HG02970 (cell line): Measurements from ENCODE around the gene OVOL2.
"Not testable (repeated sequence)": the region's sequence is repeated elsewhere in the genome, so short reads cannot be mapped to it uniquely, and the experiment has no call there.

Source experiments
- ATAC-seq: cut with Tn5 transposase; IDR thresholded peaks from one replicate; pipeline ENCODE4 v1.9.1; 2021; ENCODE audit warnings: mild to moderate bottlenecking, moderate library complexity, moderate number of reproducible peaks; ENCODE audit not compliant: unreplicated experiment, low FRiP score

OVOL2 gene

DNA sequence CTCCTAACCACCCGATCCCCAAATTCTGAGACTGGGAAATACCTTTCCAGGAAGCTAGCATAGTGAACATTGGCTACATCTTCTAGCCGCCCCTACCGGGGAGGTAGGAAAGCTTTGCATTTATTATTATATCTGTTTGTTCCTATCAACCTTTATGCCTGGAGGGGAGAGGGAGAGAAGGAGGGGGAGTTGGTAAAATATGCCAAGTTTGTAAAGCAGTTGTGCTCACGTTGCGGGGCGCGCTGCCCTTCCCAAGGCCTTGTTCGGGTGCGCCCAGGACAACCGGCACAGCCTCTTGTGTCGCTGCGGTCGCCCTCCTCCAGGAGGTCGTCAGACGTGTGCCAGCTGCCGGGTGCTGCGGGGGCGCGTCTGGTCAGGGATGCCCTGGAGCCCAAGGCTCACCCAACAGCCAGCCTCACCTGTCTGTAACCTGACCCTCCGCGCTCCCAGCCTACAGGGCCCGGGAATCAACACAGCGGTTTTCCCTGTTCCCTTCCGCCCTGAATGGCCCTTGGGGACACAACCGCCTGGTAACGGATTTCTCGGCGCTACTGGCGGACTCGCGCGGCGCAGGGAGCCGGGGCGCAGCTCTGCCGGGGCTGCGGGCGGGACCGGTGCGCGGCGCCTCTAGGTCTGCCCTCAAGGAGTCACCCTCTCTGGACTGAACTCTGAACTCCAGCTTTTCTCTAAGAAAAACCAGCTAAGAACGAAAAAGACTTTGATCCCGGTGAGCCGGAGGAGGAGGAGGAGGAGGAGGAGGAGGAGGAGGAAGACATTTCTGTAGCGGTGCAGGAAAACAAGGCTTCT, 1.1 kb upstream of the OVOL2 start:
- no peak for ATAC-seq

DNA sequence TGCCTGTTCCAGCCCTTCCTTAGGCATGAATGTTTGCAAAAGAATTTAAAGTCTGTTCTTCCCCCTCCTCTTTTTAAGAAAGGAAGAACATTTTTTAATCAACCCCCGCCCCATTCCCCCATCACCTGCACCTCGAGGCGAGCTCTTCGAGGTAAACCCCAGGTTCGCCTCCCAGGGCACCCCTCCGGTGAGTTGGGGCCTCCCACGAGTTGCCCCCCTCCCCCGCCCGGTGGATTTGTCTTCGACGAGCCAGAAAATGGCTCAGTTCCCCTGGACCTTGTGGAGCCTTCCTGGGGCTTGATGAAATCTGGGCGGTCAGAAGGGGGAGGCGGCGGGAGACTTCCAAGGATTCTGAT, 256 bp upstream of the OVOL2 start:
- no peak for ATAC-seq

DNA sequence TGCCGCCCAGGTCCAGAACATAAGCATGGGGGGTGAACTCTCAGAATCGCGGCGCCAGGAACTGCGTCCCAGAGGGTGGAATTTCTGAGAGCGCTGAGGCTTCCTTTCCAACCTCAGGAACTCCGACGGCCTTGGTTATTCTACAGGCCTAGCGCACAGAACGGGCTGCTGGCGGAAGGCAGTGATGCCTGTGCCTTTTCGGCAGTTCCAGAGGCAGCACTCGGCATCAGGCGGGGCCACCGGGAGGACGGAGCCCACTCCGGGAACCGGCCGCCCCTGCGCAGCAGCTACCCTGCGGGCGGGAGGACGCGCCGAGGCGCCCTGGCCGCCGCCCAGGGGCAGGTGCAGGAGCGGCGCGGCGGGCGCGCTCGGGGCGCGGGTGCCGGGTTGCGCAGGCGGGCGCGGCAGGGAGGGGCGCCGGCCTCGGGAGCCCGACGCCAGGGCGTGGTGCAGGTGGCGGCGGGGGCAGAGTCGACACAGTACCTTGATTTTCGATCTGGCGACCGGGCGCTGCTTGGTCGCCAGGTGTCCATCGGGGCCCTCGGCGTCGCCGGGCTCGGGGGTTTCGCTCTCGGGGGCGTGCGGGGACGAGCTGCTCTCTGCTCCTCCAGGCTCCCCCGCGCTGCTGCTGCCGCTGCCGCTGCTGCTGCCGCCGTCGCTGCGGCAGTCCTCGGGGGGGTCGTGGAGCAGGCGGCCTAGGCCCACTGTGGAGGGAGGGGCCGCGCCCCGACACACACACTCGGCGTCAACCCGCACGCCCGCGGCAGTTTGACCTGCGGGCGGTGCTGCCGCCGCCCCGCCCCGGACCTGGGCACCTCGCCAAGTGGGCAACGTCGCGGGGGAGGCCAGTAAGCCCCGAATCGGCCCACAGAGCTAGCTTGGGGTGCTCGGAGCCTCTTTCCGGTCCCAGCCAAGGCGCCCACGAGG, 1.3 kb downstream of the OVOL2 start:
- no peak for ATAC-seq

DNA sequence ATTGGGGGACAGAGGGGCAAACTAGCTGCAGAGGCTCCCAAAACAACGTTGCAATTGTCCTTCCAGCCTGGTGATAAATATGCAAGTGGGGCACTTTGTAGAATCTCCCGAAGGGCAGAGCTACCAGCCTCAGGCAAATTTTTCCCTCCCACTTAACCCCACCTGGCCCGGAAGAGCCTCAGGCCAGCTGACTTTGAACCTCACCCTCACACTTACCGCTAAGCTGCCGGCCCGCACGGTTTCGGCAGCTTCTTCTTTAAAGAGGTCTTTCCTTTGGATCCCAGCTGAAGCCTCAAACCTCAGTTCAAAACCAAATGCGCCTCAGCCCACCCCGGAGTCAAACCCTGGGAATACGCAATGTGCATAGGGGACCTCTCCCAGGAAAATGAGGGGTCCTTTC, 2.5 kb downstream of the OVOL2 start:
- no peak for ATAC-seq

DNA sequence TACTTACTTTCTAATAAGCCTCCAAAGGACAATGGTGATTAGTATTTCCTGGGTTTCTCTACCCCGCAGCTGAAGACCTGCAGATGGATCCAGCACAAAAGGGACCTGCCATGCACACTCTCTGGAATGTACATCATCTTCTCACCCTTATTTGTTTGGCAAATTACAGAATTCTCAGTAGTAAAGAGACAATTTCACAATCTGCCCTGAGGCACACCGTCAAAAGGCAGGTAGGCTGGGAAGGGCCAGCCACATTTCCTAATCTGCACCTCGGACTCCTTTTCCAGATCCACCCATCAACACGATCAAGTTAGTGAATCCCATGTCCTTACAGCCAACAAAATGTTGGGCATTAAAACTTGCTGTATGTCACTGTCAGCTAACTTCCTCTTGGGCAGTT, 4.9 kb downstream of the OVOL2 start:
- ATAC-seq: no peak

DNA sequence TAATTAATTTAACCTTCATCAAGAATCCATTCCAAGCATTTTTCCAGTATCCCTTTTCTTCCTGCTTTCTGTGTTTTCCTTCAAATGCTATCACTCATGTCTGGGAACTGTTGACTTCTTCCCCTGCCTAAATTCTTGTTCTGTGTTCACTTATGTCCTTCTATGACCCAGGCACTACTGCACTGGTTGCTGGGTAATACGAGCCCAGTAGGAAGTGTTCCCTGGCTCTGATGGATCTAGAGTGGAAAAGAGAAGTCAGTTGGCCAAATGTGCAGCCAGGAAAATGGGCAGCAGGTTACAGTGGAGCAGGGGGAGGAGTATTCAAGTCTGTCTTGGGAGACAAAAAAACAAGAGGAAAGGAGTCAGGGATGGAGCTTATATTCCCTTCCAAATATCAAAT, 7.1 kb downstream of the OVOL2 start:
- ATAC-seq: no peak

DNA sequence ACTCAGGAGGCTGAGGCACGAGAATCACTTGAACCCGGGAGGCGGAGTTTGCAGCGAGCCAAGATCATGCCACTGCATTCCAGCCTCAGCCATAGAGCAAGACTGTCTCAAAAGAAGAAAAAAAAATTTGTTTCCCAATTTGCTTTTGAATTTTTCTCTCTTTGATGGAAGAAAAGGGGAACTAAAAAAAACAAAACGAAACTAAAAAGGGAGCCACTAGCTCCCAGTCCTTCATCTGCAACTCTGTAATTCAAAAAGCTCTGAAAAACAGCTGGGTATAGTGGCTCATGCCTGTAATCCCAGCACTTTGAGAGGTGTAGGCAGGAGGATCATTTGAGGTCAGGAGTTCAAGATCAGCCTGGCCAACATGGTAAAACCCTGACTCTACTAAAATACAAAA, 9.5 kb downstream of the OVOL2 start:
- no peak for ATAC-seq

DNA sequence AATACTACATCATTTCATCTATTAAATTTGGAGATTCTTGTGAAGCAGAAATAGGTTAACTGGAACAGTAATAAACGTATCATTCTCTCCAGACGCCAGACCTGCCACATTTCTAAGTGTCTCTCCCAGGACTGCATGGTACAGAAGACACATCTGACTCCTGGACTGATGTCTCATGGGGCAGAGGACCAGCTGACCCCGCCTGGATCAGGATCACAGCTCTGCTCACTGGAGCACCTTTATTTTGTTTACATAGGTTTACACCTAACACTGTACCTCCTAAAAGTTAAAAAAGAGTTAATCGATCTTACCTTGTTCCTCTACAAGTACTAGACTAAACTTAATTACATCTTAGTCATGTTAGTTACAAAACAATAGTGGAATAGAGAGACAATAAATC, 11.2 kb downstream of the OVOL2 start:
- ATAC-seq: no peak

DNA sequence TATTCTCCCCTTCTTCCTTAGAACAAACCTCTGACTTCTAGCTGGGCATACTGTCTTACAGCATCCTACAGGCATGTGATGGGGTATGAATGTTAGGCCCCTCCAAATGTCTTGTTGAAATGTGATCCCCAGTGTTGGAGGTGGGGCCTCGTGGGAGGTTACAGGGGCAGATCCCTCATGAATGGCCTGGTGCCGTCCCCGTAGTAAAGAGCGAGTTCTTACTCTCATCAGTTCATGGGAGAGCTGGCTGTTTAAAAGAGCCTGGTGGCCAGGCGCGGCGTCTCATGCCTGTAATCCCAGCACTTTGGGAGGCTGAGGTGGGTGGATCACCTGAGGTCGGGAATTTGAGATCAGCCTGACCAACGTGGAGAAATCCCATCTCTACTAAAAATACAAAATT, 15.5 kb downstream of the OVOL2 start:
- ATAC-seq: no peak

DNA sequence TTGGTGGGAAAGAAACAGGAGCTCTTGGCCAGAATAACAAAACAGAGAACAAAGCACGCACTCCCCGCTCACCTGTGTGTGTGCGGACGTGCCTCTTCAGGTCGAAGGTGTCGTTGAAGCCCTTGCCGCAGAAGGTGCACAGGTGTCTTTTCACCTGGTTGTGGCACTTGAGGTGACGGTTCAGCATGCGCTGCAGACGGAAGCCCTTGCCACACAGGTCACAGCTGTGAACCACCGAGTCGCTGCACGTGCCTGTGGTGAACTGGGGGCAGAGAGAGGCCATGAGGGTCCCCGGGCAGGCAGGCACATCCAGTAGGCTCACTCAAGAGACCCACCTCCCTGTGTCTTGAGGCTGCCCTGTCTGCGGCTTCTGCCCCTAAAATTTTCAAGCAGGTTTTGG, 16.3 kb downstream of the OVOL2 start:
- ATAC-seq: no peak

DNA sequence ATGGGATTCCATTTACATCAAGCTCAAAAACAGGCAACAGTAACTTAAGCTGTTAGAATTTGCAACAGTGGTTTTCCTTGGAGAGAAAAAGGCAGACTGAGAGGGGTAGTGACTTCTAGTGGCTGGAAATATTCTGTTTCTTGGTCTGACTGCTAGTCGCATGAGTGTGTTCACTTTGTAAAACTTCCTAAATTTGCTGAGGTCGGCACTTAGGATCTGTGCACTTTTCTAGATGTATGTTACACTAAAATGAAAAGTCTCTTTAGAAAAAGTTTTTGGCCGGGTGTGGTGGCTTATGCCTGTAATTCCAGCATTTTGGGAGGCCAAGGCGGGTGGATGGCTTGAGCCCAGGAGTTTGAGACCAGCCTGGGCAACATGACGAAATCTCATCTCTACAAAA, 18.7 kb downstream of the OVOL2 start:
- ATAC-seq: no peak

DNA sequence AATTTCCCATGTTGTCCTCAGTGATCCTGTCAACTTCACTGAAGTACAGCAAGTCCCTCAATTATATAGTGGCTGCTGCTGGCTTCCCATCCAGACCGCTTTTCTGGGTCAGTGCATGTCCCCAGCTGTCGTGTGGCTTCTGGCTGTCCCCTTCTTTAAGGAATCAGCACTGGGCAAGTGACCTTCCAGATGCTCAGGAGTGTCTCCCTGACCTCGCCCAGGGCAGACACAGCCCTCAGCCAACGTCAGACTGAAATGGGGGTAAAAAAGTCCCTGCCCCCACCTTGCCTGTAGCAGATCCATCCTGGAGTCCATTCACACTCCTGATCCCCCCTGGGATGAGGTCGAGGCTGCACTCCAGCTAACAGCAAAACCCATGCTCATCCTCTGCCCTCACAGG, 23.7 kb downstream of the OVOL2 start:
- no peak for ATAC-seq

DNA sequence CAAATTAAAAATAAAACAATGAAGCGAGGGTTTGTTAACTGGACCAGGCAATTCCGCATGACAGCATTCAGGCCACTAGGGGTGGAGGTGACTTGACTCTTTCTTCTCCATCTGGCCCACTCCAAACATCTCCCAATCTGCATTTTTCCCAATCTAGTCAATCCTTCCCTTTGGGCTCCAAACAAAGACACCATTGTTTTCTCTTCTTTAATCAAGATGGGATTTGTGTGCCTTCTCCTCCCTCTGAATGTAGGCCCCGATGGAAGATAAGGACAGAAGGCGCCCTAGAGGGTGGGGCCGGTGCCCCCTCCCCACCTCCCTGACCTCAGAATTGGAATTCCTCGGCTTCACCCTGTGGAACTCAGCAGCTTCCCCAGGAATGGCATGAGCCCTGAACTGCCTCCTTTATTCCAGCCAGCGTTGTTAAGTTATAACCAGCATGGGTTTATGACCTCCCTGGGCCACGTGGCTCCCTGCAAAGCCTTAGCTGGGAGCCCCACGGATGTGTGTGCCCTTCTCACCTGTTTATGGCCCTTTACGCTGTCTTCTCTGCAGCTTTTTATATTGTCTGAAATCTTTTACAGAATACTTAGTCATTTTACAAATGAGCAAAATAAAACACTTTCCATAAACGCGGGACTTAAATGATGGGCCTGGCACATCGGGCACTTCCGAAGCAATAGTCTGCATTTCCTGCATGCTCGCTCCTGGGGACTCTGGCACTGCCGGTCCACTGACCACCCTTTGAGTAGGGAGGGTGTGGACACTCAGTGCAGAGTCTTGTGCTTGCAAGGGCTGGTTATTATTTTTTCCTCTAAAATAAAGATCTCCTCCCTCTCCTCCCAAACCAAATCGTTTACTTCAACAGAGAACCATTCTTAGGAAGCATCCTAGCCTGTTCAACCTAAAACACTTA, 24.5 kb downstream of the OVOL2 start:
- ATAC-seq: no peak

DNA sequence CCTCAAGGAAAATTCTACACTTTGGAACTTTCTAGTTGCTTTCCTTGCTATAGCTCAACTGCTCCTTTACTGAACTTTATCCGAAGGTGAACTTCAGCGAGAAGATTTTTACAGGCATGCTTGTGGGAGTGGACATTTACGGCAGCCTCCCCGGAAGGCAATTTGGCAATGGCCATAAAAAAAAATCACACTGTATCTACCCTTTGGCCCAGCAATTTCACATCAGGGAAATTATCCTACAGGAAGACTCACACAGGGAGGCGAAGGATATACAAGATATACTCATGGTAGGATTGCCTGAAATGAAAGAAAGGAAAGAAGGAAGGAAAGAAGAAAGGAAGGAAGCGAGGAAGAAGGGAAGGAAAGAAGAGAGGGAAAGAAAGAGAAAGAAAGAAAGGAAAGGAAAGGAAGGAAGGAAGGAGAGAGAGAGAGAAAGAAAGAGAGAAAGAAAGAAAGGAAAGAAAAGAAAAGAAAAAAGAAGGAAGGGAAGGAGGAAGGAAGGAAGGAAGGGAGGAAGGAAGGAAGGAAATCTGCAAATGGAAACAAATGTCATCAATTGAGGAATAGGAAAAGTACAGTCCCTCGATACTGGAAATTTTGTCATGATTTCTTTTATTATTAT, 25.7 kb downstream of the OVOL2 start:
- ATAC-seq: no peak

DNA sequence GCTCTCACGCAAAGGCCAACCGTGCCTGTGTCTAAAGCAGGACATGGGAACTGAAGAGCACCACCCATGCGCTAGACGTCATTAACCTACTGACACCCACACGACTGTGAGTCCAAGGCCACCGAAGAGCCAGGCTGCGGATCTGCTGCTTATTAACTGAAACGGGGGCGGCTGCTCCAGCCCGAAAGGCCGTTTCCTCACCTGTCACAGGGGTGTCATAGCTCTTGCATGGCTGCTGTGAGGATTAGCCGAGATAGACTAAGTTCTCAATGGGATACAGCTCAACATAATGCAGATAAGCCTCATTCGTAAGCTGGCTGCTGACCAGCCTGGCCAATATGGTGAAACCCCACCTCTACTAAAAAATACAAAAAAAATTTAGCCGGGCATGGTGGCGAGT, 26.7 kb downstream of the OVOL2 start:
- ATAC-seq: no peak

DNA sequence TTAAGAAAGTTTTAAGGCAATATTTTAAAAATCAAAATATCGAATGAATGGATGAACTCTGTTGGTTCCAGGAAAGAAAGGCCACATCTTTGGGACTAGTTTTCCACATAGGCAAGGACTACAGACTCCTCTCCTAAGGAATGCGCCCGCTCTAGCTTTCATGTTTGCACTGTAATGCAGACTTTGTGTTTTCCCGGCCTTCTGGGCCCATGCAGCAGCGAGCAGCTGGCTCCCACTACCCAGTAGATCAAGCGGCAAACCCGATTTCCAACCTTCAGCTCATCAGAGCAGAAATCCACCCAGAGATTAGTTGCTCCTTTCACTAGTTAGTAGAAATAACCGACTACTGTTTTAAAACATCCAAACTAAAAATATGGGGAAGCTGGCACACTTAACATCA, 27.7 kb downstream of the OVOL2 start:
- ATAC-seq: no peak

DNA sequence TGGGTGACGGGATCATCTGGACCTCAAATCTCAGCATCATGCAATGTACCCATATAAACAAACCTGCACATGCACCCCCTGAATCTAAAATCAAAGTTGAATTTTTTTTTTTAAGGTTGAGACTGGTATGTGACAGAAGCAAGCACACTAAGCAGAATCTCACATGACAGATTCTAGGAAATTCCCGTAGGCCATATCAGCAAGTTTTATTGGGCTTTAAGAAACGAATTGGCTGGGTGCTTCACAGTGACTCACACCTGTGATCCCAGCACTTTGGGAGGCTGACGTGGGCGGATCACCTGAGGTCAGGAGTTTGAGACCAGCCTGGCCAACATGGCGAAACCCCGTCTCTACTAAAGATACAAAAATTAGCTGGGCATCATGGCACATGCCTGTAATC, 30.7 kb downstream of the OVOL2 start:
- not testable (repeated sequence) for ATAC-seq

DNA sequence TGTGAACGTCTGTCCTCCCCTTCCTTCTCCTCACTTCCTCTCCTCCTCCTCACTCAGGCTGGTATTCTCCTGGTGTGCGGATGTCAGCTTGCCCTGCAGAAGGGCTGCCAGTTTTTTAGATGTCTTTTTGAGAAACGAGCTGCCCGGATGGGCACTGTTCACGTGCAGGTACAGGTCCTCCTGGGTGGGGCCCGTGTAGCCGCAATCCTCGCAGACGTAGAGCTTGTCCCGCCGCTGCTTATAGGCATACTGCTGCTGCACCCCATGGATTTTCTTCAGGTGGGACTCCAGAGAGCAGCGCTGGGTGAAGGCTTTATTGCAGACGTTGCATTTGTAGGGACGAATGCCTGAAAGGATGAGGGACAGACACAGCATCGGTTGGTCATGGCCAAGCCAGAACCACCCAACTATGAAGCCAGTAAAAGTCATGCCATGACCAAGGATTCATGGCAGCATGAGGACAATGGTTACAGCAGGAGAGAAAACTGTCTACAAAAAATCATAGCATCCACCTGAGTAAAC, 33.0 kb downstream of the OVOL2 start:
- ATAC-seq: no peak

DNA sequence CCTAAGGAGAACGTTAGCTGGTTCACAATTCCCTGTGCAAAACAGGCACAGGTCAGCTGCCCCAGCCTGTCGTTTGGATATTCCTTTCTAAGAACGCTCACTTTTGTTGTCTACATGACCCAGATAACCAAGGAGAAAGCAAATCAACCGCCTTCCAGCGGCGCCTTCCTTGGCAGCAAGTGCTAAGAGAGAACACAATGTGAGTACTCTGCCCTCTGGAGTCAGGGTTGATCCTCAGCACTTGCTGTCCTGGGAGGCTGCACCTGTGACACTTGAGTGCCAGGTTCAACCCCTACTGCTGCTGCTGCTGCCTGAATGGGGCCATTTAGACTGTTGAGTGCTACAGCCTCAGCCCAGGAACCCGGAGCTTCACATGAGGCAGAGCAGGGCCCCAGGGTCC, 36.8 kb downstream of the OVOL2 start:
- no peak for ATAC-seq

DNA sequence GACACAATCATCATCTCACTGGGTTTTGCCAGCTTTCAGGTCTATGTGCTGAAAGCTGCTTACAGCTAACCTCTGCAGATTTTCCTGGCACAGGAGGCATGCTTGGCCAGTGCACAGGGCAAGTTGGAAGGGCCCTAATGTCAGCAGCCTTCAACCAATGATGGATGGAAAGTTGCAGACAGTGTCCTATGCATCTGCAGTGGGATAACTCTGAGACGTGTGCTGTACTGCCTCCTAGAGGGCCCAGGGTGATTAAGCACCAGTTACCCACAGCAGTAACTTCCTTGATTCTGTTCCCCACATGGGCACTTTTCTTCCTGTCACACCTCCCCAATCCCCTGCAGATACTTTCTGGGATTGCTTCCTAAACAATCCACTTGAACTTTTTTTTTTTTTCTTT, 38.6 kb downstream of the OVOL2 start:
- ATAC-seq: no peak
